ENCODE measurements around the gene PCBP2. TPM values are rescaled to one million over a fixed set of nuclear protein-coding genes. Genes with fewer than 3 reads are reported as not detected.
A peak's percentile ranks its signal among the peaks of the same experiment; 100 is the strongest.

Gene PCBP2
- total RNA-seq, 1 donor from 2014 or later, result 1,170 TPM

DNA sequence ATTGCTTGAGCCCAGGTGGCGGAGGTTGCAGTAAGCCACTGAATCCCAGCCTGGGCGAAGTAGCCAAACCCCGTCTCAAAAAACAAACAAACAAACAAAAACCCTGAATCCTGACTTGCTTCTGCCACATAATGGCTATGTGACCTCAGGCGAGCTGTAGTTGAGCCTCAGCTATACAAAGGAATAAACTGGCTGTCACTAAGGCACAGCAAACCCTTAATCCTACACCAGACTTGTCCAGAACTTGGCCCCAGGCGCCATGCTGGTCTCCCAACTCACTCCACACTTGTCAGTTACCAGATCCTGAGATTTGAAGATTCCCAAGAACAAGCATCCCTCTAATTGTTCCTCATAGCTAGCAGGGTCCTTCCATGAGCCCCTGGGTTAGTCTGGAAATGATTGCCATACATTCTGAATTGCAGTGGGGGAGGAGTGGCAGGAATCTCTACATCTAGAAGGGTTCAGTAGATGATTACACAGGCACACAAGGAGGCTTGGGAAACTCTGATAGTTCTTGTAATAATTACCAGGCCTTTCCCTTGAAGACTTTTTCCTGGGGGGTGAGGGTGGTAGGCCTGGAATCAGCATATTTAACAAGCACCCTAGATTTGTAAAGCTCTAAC, 37.5 kb downstream of the PCBP2 start:
- no peak for DNase-seq
- H3K4me1 Mint-ChIP-seq (ENCODE audit: low read depth, unreplicated experiment), result peaks cover 20% of the 10 kb centered on the region
- H3K9me3 Mint-ChIP-seq (ENCODE audit: unreplicated experiment), result peaks cover 7% of the 10 kb centered on the region
- peaks cover 5% of the 10 kb centered on the region for H3K27me3 Mint-ChIP-seq (ENCODE audit: unreplicated experiment)
- TF ChIP-seq, protein P1, sequence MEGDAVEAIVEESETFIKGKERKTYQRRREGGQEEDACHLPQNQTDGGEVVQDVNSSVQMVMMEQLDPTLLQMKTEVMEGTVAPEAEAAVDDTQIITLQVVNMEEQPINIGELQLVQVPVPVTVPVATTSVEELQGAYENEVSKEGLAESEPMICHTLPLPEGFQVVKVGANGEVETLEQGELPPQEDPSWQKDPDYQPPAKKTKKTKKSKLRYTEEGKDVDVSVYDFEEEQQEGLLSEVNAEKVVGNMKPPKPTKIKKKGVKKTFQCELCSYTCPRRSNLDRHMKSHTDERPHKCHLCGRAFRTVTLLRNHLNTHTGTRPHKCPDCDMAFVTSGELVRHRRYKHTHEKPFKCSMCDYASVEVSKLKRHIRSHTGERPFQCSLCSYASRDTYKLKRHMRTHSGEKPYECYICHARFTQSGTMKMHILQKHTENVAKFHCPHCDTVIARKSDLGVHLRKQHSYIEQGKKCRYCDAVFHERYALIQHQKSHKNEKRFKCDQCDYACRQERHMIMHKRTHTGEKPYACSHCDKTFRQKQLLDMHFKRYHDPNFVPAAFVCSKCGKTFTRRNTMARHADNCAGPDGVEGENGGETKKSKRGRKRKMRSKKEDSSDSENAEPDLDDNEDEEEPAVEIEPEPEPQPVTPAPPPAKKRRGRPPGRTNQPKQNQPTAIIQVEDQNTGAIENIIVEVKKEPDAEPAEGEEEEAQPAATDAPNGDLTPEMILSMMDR (IDR thresholded peaks at IDR 0.05; ENCODE audit: partially characterized antibody, unreplicated experiment), result no peak
- H3K4me3 Mint-ChIP-seq (ENCODE audit: unreplicated experiment), result no peak overlapping the region
- H3K27ac Mint-ChIP-seq (ENCODE audit: unreplicated experiment), result peak overlapping the region; percentile 38
- H3K36me3 Mint-ChIP-seq (ENCODE audit: unreplicated experiment), result no peaks in the 10 kb centered on the region

DNA sequence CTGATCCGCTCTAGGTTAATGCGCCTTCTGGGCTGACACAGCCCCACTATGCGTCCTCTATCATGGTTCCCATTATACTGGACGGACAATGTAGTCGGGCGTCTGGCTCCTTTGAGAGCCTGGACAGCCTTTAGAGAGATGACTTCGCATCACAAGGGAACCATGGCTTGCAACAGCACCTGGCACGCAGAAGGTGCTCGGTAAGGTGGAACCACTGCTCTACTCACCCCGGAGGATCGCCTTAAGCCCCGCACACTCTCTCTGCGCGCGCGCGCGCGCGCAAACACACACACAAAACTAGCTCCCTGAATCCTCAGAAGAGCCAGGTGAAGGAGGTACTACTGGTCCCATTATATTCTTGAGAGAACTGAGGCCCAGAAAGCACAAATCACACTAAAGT, 40.3 kb downstream of the PCBP2 start:
- Mint-ChIP-seq H3K27ac (ENCODE audit: unreplicated experiment) (peak overlapping the region; percentile 99), H3K4me1 (ENCODE audit: low read depth, unreplicated experiment) (peaks cover 32% of the 10 kb centered on the region), H3K4me3 (ENCODE audit: unreplicated experiment) (peak overlapping the region; percentile 97), H3K27me3 (ENCODE audit: unreplicated experiment) (peaks cover 12% of the 10 kb centered on the region), H3K36me3 (ENCODE audit: unreplicated experiment) (no peaks in the 10 kb centered on the region), H3K9me3 (ENCODE audit: unreplicated experiment) (peaks cover 11% of the 10 kb centered on the region)
- TF ChIP-seq, protein P1 (IDR thresholded peaks at IDR 0.05; ENCODE audit: partially characterized antibody, unreplicated experiment), result no peak
- DNase-seq, result no peak

DNA sequence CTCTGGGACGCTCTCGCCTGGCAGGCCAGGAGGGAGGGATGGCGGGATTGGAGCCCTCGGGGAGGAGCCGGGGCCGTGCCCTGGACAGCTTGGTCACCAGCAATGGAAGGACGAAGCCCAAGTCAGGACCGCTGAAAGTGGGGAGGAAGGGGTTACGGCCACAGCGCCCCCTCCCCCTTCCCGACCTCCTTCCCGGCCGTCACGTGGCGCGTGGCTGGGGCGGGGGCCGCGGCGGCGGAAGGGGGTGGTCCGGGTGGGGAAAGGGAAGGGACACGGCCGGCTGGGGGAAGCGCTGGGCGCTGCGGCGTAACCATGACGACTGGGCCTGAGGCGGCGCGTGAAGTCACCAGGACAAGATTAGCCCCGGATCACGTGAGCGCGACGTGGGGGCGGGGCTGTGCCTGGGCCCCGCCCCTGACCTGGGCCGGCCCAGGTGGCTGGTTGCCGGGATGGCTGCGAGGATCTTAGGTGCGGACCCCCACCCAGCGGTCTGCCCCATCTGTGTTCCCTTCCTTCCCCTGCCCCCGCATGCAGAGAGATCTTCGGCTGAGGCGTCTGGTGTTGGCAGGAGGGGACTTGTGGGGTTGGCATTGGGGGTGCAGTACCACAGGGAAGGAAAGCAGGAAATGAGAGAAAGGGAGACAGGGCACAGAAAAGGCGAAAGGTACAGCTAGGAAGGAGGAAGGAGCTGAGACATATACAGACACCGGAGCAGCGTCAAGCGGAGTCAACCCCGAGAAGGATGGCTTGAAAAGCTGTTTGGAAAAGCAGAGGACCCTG, 41.1 kb downstream of the PCBP2 start:
- Mint-ChIP-seq H3K36me3 (ENCODE audit: unreplicated experiment) (no peaks in the 10 kb centered on the region), H3K9me3 (ENCODE audit: unreplicated experiment) (peaks cover 14% of the 10 kb centered on the region), H3K4me3 (ENCODE audit: unreplicated experiment) (peak overlapping the region; percentile 97), H3K27ac (ENCODE audit: unreplicated experiment) (peak overlapping the region; percentile 99), H3K27me3 (ENCODE audit: unreplicated experiment) (peaks cover 13% of the 10 kb centered on the region), H3K4me1 (ENCODE audit: low read depth, unreplicated experiment) (peaks cover 35% of the 10 kb centered on the region)
- DNase-seq, result peak; percentile 95
- TF ChIP-seq, protein P1 (IDR thresholded peaks at IDR 0.05; ENCODE audit: partially characterized antibody, unreplicated experiment), result no peak

DNA sequence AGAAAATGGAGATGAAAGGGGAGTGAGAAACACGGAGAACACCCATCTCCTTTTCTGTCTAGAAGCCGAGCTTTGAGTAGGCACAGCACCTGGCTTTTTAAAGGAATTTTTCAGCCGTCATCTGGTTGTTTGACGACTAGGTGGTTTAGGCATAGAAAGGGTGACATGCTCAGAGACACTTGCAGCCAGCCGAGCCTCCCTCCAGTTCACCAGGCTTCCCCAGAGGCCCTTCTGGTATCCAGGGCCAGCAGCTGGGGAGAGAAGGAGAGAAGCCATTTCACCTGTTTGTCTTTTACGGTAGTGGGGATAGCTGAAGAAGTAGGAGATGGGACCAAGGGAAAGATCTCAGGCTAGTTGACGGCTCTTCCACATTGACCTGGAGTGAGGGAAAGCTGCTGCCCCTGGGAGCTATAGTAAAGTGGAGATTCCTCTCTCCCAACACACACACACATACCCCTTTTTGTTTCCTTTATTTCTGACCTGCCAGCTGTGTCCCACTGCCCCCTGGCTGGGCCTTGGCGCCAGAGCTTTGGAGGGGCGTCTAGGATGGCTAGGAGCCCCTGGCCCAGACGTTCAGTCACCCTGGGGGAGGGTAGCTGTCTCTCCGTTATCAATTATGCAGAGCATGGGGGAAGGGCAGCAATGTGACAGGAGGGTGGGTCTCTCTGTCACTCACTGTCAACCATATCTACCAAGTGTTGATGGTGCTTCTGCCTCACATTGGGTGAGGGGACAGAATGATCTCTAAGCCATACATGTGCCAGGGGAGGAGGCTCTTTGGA, 41.9 kb downstream of the PCBP2 start:
- TF ChIP-seq, protein P1 (IDR thresholded peaks at IDR 0.05; ENCODE audit: partially characterized antibody, unreplicated experiment), result no peak
- H3K9me3 Mint-ChIP-seq (ENCODE audit: unreplicated experiment), result peaks cover 20% of the 10 kb centered on the region
- peaks cover 42% of the 10 kb centered on the region for H3K4me1 Mint-ChIP-seq (ENCODE audit: low read depth, unreplicated experiment)
- peak; percentile 69 for DNase-seq
- H3K27ac Mint-ChIP-seq (ENCODE audit: unreplicated experiment), result peak overlapping the region; percentile 99
- H3K36me3 Mint-ChIP-seq (ENCODE audit: unreplicated experiment), result no peaks in the 10 kb centered on the region
- peaks cover 20% of the 10 kb centered on the region for H3K27me3 Mint-ChIP-seq (ENCODE audit: unreplicated experiment)
- peak overlapping the region; percentile 97 for H3K4me3 Mint-ChIP-seq (ENCODE audit: unreplicated experiment)

Data from glutamatergic neuron (in vitro differentiated cells).